IMR-90 (cell line): ENCODE data around the gene ZNF202. TPM values are rescaled to one million over a fixed set of nuclear protein-coding genes. Genes with fewer than 3 reads are reported as not detected.

Experiments used
- ATAC-seq: fragments of 200-7000 bp; cut with Tn5 transposase; 2 replicates; pipeline ENCODE4 v1.9.1; 2020; ENCODE audit warnings: low read depth, mild to moderate bottlenecking, moderate library complexity
- BruUV-seq: library from RNA; stranded (reverse); fragments of 400-500 nt; replicated peaks from 2 replicates; lab custom pipeline; 2021; lab: Mats Ljungman, UMichigan
- CTCF ChIA-PET: fragments of 300-600 bp; formaldehyde crosslinking; extraction: SDS; loops from one replicate; lab custom pipeline; 2021; ENCODE audit warnings: antibody characterized with exemption; lab: Yijun Ruan, JAX
- POLR2A ChIA-PET: fragments of 300-600 bp; sonication (Branson Sonifier 250); formaldehyde crosslinking; loops from one replicate; lab custom pipeline; 2022; ENCODE audit warnings: antibody characterized with exemption; ENCODE audit not compliant: unreplicated experiment; lab: Charles Lee
- DNase-seq: peaks from one replicate; pipeline ENCODE4 v3.0.0; 2013
- H2AFZ ChIP-seq: replicated peaks from 2 replicates; pipeline ENCODE3; 2013; ENCODE audit warnings: low read length, mild to moderate bottlenecking; ENCODE audit not compliant: poor library complexity
- H2AK5ac ChIP-seq: 2 replicates; pipeline ENCODE4 v1.6.1; 2013; ENCODE audit warnings: low read depth, low read length, inconsistent platforms
- H2AK9ac ChIP-seq: replicated peaks from 2 replicates; pipeline ENCODE3; 2013; ENCODE audit warnings: mild to moderate bottlenecking, low read depth, low read length, moderate library complexity; ENCODE audit not compliant: poor library complexity
- H2BK120ac ChIP-seq: 2 replicates; pipeline ENCODE4 v1.6.1; 2013; ENCODE audit warnings: low read depth, low read length, inconsistent platforms
- H2BK15ac ChIP-seq: 3 replicates; pipeline ENCODE4 v1.6.1; 2013; ENCODE audit warnings: low read depth, low read length, inconsistent platforms
- H2BK20ac ChIP-seq: 2 replicates; pipeline ENCODE4 v1.6.1; 2013; ENCODE audit warnings: low read depth, mild to moderate bottlenecking, inconsistent platforms, low read length, moderate library complexity
- H2BK5ac ChIP-seq: 2 replicates; pipeline ENCODE4 v1.6.1; 2013; ENCODE audit warnings: mild to moderate bottlenecking, low read depth, low read length, inconsistent platforms; ENCODE audit not compliant: poor library complexity, severe bottlenecking
- H3K14ac ChIP-seq: replicated peaks from 2 replicates; pipeline ENCODE4 v1.6.1; 2013; ENCODE audit warnings: low read depth, low read length, inconsistent platforms
- H3K18ac ChIP-seq: 2 replicates; pipeline ENCODE4 v1.6.1; 2013; ENCODE audit warnings: low read depth, low read length, control low read depth
- H3K23ac ChIP-seq: 2 replicates; pipeline ENCODE4 v1.6.1; 2013; ENCODE audit warnings: low read depth, low read length, inconsistent platforms
- H3K27ac ChIP-seq: 2 replicates; pipeline ENCODE4 v1.5.1; 2013; ENCODE audit warnings: mild to moderate bottlenecking, control low read depth, low read length; ENCODE audit not compliant: insufficient read depth
- H3K27me3 ChIP-seq: 2 replicates; pipeline ENCODE4 v1.6.1; 2013; ENCODE audit warnings: low read length; ENCODE audit not compliant: control insufficient read depth, insufficient read depth
- H3K36me3 ChIP-seq: 2 replicates; pipeline ENCODE4 v1.6.1; 2013; ENCODE audit warnings: low read length, mixed read lengths; ENCODE audit not compliant: control insufficient read depth, insufficient read depth
- H3K4ac ChIP-seq: 2 replicates; pipeline ENCODE4 v1.6.1; 2013; ENCODE audit warnings: low read depth, low read length, inconsistent platforms
- H3K4me1 ChIP-seq: 2 replicates; pipeline ENCODE4 v1.6.1; 2013; ENCODE audit warnings: low read length, mixed read lengths; ENCODE audit not compliant: control insufficient read depth, insufficient read depth
- H3K4me2 ChIP-seq: 2 replicates; pipeline ENCODE4 v1.6.1; 2013; ENCODE audit warnings: low read depth, mild to moderate bottlenecking, control low read depth, low read length, moderate library complexity
- H3K4me3 ChIP-seq: 2 replicates; pipeline ENCODE4 v1.5.1; 2013; ENCODE audit warnings: low read depth, mild to moderate bottlenecking, control low read depth, low read length, moderate library complexity; ENCODE audit not compliant: insufficient read depth
- H3K56ac ChIP-seq: 2 replicates; pipeline ENCODE4 v1.6.1; 2013; ENCODE audit warnings: low read length, inconsistent platforms; ENCODE audit not compliant: insufficient read depth; ENCODE audit errors: extremely low read depth
- H3K79me1 ChIP-seq, 2 experiments: 2 replicates each; pipeline ENCODE4 v1.6.1; 2013; ENCODE audit warnings: low read length in 2 of 2, inconsistent platforms in 1 of 2, low read depth in 1 of 2
- H3K9ac ChIP-seq: 2 replicates; pipeline ENCODE4 v1.6.1; 2013; ENCODE audit warnings: low read depth, low read length, control low read depth
- H3K9me1 ChIP-seq: 2 replicates; pipeline ENCODE4 v1.6.1; 2013; ENCODE audit warnings: low read length, inconsistent platforms; ENCODE audit not compliant: insufficient read depth
- H3K9me3 ChIP-seq: 2 replicates; pipeline ENCODE4 v1.6.1; 2013; ENCODE audit warnings: low read length; ENCODE audit not compliant: control insufficient read depth, insufficient read depth
- H4K20me1 ChIP-seq: 2 replicates; pipeline ENCODE4 v1.6.1; 2013; ENCODE audit warnings: low read length, inconsistent platforms; ENCODE audit not compliant: insufficient read depth
- H4K5ac ChIP-seq: 2 replicates; pipeline ENCODE4 v1.6.1; 2013; ENCODE audit warnings: mild to moderate bottlenecking, low read depth, low read length, control low read depth
- H4K8ac ChIP-seq, 2 experiments: 2 replicates each; pipeline ENCODE4 v1.6.1; 2013; ENCODE audit warnings: low read depth in 2 of 2, low read length in 2 of 2, control low read depth in 1 of 2, inconsistent platforms in 1 of 2
- H4K91ac ChIP-seq: 2 replicates; pipeline ENCODE4 v1.6.1; 2013; ENCODE audit warnings: low read depth, low read length, inconsistent platforms; ENCODE audit not compliant: insufficient read depth
- CHD1 ChIP-seq: IDR thresholded peaks from 2 replicates; pipeline ENCODE4 v1.6.1; 2012; ENCODE audit warnings: low read depth, low read length, improper control_type of control experiment
- MXI1 ChIP-seq: IDR thresholded peaks from 2 replicates; pipeline ENCODE4 v1.6.1; 2012; ENCODE audit warnings: low read depth, mild to moderate bottlenecking, low read length, moderate library complexity, borderline replicate concordance
- NFE2L2 ChIP-seq: fragments of 150-350 bp; IDR thresholded peaks from 2 replicates; pipeline ENCODE4 v1.6.1; 2016; ENCODE audit warnings: low read depth, mild to moderate bottlenecking, low read length
- WGBS, 2 experiments: methylation state at CpG; one replicate each; pipeline versions ENCODE4 v1.1.5 to v1.1.7; 2013; ENCODE audit warnings: missing lambda C conversion rate in 2 of 2; ENCODE audit not compliant: insufficient read length in 1 of 2; ENCODE audit errors: extremely low coverage in 2 of 2; 5-methylcytosine and 5-hydroxymethylcytosine counted together
- dilution Hi-C: fragments of 300-500 bp; cut with HindIII; formaldehyde crosslinking; loops from one replicate; pipeline ENCODE4 v1.14.3; 2018; ENCODE audit warnings: low sequenced_read_pairs; ENCODE audit not compliant: unreplicated experiment
- in situ Hi-C: fragments of 300-500 bp; cut with MboI; formaldehyde crosslinking; loops from 3 replicates; pipeline ENCODE4 v1.14.3; 2019; ENCODE audit warnings: low sequenced_read_pairs, inconsistent platforms, mixed read lengths
- intact Hi-C: fragments of 100-400 bp; cut with micrococcal nuclease; formaldehyde crosslinking; loops from 2 replicates; pipeline ENCODE4 v1.10.0; 2022
- polyA plus RNA-seq, 3 experiments: library from polyadenylated mRNA; depleted of rRNA; stranded (reverse); fragments of >200 nt; gene quantifications; 2 replicates each; pipeline ENCODE4 v1.2.3, GENCODE V29; 2012; ENCODE audit warnings: low replicate concordance in 1 of 3
- total RNA-seq: library from RNA; depleted of rRNA; stranded (reverse); fragments of >200 nt; gene quantifications from 2 replicates; pipeline ENCODE4 v1.2.3, GENCODE V29; 2012

Gene ZNF202
- total and polyA plus RNA-seq, 2 of the 4 experiments (the other 2 are of a cell fraction), result 7.7 to 8.2 TPM

DNA sequence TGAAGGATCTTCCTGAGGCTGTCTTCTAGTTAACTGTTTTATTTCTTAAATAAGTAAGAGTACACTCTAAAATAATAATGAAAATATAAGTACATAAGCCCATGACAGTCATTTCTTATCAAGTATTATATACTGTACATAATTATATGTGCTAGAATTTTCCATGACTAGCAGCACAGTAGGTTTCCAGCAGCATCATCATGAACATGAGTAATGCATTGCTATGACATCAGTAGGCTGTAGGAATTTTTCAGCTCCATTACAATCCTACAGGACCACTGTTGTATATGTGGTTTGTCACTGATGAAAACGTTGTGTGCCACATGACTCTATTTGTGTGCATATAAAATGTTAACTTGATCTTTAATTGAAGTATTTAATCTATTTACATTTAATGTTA is 22.0 kb downstream of the ZNF202 start:
- no peak overlapping the region for H2AFZ ChIP-seq
- DNase-seq, result peak; percentile 85
- no peak overlapping the region for H4K5ac ChIP-seq
- no peak overlapping the region for H4K8ac ChIP-seq
- no peak overlapping the region for H3K18ac ChIP-seq
- no TSS peak for BruUV-seq
- no peak overlapping the region for H2AK9ac ChIP-seq
- no peaks in the 10 kb centered on the region; the same call in 1 of the 2 replicates for H3K9me1 ChIP-seq
- no CpG with 5 or more reads among the region's 1 CpG for WGBS, 2 experiments
- no peak overlapping the region for H3K4ac ChIP-seq
- ChIA-PET CTCF (interaction anchor here (0.7 to 2.0 kb wide), 4 partner anchors 8 to 139 kb away, joined by 3 to 12 read pairs (median 6); no protein-coding TSS in a partner anchor), POLR2A (no interaction called here)
- H2BK20ac ChIP-seq, result no peak overlapping the region
- no peak overlapping the region for H2BK5ac ChIP-seq
- H3K9me3 ChIP-seq, result no peaks in the 10 kb centered on the region
- intact Hi-C loops, result no loop called here
- H2BK15ac ChIP-seq, result no peak overlapping the region
- H3K56ac ChIP-seq, result no peak overlapping the region
- in situ Hi-C loops, result no loop called here
- no peak overlapping the region for H3K4me2 ChIP-seq
- H3K27ac ChIP-seq, result no peak overlapping the region
- no peaks in the 10 kb centered on the region for H4K20me1 ChIP-seq
- no peak overlapping the region for H3K14ac ChIP-seq
- no peak overlapping the region for H3K4me3 ChIP-seq
- H3K79me1 ChIP-seq, result 0 out of 4 replicates have a peak, but pooled peaks cover 0 to 2% of the 10 kb centered on the region in 2 experiments
- H3K9ac ChIP-seq, result no peak overlapping the region
- H4K91ac ChIP-seq, result no peak overlapping the region
- H2BK120ac ChIP-seq, result no peak overlapping the region
- no peak overlapping the region for H2AK5ac ChIP-seq
- ATAC-seq, result peak; percentile 76
- no peaks in the 10 kb centered on the region for H3K4me1 ChIP-seq
- peaks cover 2% of the 10 kb centered on the region for H3K36me3 ChIP-seq
- TF ChIP-seq MXI1 (no peak), NFE2L2 (peak; percentile 52; the same call in 1 of the 2 replicates), CHD1 (no peak)
- dilution Hi-C loops, result no loop called here
- H3K27me3 ChIP-seq, result peaks cover 2% of the 10 kb centered on the region; the same call in 1 of the 2 replicates
- H3K23ac ChIP-seq, result no peak overlapping the region
